ENCODE data around the gene ROGDI.
A peak's percentile ranks its signal among the peaks of the same experiment; 100 is the strongest.

The ROGDI gene

GRCh38 chr16:4766875-4767628 lies 35.4 kb downstream of the ROGDI start, which contains the start of gene ZNF500:
Gene ZNF500, minus strand, starts transcription at chr16:4767162. Its CDS starts 1,184 bp downstream, at chr16:4765978.
- DNase-seq (ENCODE audit: low spot score) = peak; percentile 98

GRCh38 chr16:4765511-4766474 lies 36.6 kb downstream of the ROGDI start:
- DNase-seq (ENCODE audit: low spot score) = no peak

GRCh38 chr16:4763791-4764190 lies 38.6 kb downstream of the ROGDI start:
- no peak for DNase-seq (ENCODE audit: low spot score)

- DNase-seq (ENCODE audit: low spot score) = no peak
Measured at GRCh38 chr16:4762205-4762604, 40.2 kb downstream of the ROGDI start.

GRCh38 chr16:4760221-4760910 lies 42.1 kb downstream of the ROGDI start:
- DNase-seq (ENCODE audit: low spot score) = no peak

- DNase-seq (ENCODE audit: low spot score) = no peak
Measured at GRCh38 chr16:4755687-4756086, 46.7 kb downstream of the ROGDI start.

GRCh38 chr16:4754865-4755264 lies 47.6 kb downstream of the ROGDI start:
- DNase-seq (ENCODE audit: low spot score) = no peak

GRCh38 chr16:4753227-4753626 lies 49.2 kb downstream of the ROGDI start:
- no peak for DNase-seq (ENCODE audit: low spot score)

GRCh38 chr16:4752351-4753100 lies 49.9 kb downstream of the ROGDI start:
- DNase-seq (ENCODE audit: low spot score) = no peak

- no peak for DNase-seq (ENCODE audit: low spot score)
Measured at GRCh38 chr16:4750896-4751295, 51.5 kb downstream of the ROGDI start.

GRCh38 chr16:4749700-4750257 lies 52.7 kb downstream of the ROGDI start:
- no peak for DNase-seq (ENCODE audit: low spot score)

- DNase-seq (ENCODE audit: low spot score) = no peak
Measured at GRCh38 chr16:4748682-4749411, 53.6 kb downstream of the ROGDI start.

GRCh38 chr16:4747906-4748681 lies 54.3 kb downstream of the ROGDI start:
- DNase-seq (ENCODE audit: low spot score) = no peak

- DNase-seq (ENCODE audit: low spot score) = no peak
Measured at GRCh38 chr16:4746991-4747574, 55.4 kb downstream of the ROGDI start.
